ENCODE data around the gene ERC2.

ERC2 gene

DNA sequence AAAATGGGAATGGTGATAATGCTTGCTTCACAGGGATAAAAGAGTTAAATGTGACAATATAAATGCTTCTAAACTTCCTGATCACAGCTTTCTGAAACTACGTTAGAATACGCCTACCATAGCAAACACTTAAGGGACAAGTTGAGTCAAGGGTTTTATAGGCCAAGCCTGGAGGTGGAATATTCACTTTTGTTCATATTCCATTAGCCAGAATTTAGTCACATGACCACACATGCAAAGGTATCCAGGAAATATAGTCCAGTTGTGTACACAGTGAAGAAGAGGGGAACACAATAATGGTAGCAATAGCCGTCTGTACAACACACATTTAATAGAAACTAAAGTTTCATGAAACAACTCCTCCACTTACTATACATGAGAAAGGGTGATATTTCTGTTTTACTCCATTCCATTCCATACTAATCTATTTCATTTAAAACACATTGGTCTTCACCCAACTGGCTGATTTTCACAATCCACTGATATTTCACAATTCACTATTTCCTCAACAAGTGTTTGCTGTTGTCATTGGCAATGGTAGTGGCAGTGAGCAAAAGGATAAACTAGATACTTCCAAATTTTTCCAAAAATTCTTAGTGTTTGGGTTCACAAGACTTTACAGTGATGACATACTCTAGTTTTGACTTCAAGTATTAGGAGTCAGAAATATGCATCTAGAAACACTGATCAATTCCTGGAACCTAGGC is 270.9 kb downstream of the ERC2 start:
- no peaks in the 10 kb centered on the region for H3K27me3 ChIP-seq (ENCODE audit: insufficient read depth, low read length)
- no peak overlapping the region for H2AFZ ChIP-seq (ENCODE audit: low read length, unreplicated experiment)
- H3K27ac ChIP-seq (ENCODE audit: low read depth, low read length) = no peak overlapping the region
- no peaks in the 10 kb centered on the region for H3K79me2 ChIP-seq (ENCODE audit: control insufficient read depth, insufficient read depth, low read length, unreplicated experiment)
- H3K36me3 ChIP-seq (ENCODE audit: insufficient read depth, low read length) = no peaks in the 10 kb centered on the region
- H3K4me1 ChIP-seq (ENCODE audit: control insufficient read depth, insufficient read depth, low read length, unreplicated experiment) = no peaks in the 10 kb centered on the region
- no peak overlapping the region for H3K4me3 ChIP-seq (ENCODE audit: low read depth, low read length)

DNA sequence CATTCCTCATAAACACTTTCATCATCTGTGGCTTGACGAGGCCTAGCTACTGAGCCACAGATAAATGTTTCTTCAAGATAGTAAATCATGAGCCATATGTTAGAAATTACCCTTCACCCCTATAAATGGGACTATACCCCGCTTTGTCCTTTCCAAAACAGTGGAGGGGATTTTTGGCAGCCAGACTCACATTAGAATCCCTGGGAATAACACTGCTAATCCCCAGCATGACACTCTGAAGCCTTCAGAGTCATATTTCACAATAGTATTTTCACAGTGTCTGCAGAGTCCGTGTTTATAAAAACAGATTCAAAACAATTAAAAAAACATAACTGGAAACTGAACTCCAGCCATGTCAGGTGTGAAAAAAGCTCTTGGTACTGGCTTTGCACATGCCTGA is 271.6 kb downstream of the ERC2 start:
- H3K4me1 ChIP-seq (ENCODE audit: control insufficient read depth, insufficient read depth, low read length, unreplicated experiment) = no peaks in the 10 kb centered on the region
- H3K36me3 ChIP-seq (ENCODE audit: insufficient read depth, low read length) = no peaks in the 10 kb centered on the region
- H3K27ac ChIP-seq (ENCODE audit: low read depth, low read length) = no peak overlapping the region
- no peaks in the 10 kb centered on the region for H3K27me3 ChIP-seq (ENCODE audit: insufficient read depth, low read length)
- H3K4me3 ChIP-seq (ENCODE audit: low read depth, low read length) = no peak overlapping the region
- H2AFZ ChIP-seq (ENCODE audit: low read length, unreplicated experiment) = no peak overlapping the region
- H3K79me2 ChIP-seq (ENCODE audit: control insufficient read depth, insufficient read depth, low read length, unreplicated experiment) = no peaks in the 10 kb centered on the region

DNA sequence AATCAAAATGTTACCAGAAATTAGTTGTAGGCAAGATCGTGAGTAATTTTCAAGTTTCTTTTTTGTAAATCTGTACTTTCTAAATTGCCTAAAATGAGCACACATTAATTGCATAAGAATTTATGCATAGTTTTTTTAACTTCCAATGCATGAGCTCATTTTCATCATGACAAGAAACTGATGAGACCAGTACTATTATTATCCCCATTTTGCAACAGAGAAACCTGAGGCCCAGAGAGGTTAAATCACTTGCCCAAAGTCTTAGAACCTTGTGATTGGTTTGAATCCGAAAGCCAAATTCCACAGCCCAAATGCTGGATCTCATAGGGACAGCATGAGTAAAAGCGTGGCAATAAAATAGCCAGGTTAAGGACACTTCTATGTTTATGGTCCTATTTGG is 274.7 kb downstream of the ERC2 start:
- Histone ChIP-seq H3K4me1 (ENCODE audit: control insufficient read depth, insufficient read depth, low read length, unreplicated experiment) (no peaks in the 10 kb centered on the region), H3K36me3 (ENCODE audit: insufficient read depth, low read length) (no peaks in the 10 kb centered on the region), H2AFZ (ENCODE audit: low read length, unreplicated experiment) (no peak overlapping the region), H3K27me3 (ENCODE audit: insufficient read depth, low read length) (no peaks in the 10 kb centered on the region), H3K27ac (ENCODE audit: low read depth, low read length) (no peak overlapping the region), H3K4me3 (ENCODE audit: low read depth, low read length) (no peak overlapping the region), H3K79me2 (ENCODE audit: control insufficient read depth, insufficient read depth, low read length, unreplicated experiment) (no peaks in the 10 kb centered on the region)

DNA sequence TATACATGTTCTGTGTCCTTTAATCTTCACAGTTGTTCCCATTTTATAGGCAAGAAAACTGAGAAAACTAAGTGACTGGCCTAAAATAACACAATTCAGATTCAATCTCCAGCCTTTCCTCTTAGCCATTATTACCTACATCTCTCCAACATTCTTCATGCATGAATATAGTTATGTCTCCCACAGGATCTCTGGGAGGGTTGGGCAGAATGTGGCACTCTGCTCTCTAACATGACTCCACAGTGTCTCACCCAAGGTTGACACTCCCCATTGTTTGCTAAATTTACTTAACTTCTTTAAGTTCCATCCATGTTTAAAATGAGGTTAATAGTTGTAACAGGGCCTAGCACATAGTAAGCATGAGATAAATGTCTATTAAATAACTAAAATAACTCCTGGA is 276.3 kb downstream of the ERC2 start:
- Histone ChIP-seq H2AFZ (ENCODE audit: low read length, unreplicated experiment) (no peak overlapping the region), H3K4me3 (ENCODE audit: low read depth, low read length) (no peak overlapping the region), H3K36me3 (ENCODE audit: insufficient read depth, low read length) (no peaks in the 10 kb centered on the region), H3K79me2 (ENCODE audit: control insufficient read depth, insufficient read depth, low read length, unreplicated experiment) (no peaks in the 10 kb centered on the region), H3K27me3 (ENCODE audit: insufficient read depth, low read length) (no peaks in the 10 kb centered on the region), H3K27ac (ENCODE audit: low read depth, low read length) (no peak overlapping the region), H3K4me1 (ENCODE audit: control insufficient read depth, insufficient read depth, low read length, unreplicated experiment) (no peaks in the 10 kb centered on the region)

DNA sequence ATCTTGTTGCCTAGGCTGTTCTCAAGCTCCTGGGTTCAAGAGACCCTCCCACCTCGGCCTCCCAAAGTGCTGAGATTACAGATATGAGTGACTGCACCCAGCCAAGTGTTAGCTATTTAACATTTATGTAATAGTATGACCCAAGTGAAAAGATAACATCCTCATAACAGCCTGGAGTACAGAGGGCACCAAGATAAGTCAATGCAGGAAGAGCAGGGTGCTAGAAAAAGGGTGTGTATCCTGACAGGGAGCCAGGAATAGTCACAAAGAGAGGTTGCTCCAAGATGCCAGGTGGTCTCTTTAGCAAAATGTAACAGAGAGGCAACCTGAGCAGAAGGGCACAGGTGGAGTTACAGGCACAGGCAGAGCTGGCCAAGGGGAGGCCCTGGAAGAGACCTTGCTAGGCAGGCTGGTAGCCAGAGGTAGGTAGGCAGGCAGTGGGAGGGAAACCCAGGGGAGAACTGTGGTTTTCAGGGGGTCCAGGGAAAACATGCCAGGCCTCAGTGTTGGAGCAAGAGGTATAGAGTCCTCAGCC is 277.4 kb downstream of the ERC2 start:
- no peak overlapping the region for H3K4me3 ChIP-seq (ENCODE audit: low read depth, low read length)
- H3K27ac ChIP-seq (ENCODE audit: low read depth, low read length) = no peak overlapping the region
- H3K79me2 ChIP-seq (ENCODE audit: control insufficient read depth, insufficient read depth, low read length, unreplicated experiment) = no peaks in the 10 kb centered on the region
- H3K27me3 ChIP-seq (ENCODE audit: insufficient read depth, low read length) = no peaks in the 10 kb centered on the region
- no peaks in the 10 kb centered on the region for H3K36me3 ChIP-seq (ENCODE audit: insufficient read depth, low read length)
- no peaks in the 10 kb centered on the region for H3K4me1 ChIP-seq (ENCODE audit: control insufficient read depth, insufficient read depth, low read length, unreplicated experiment)
- H2AFZ ChIP-seq (ENCODE audit: low read length, unreplicated experiment) = no peak overlapping the region

DNA sequence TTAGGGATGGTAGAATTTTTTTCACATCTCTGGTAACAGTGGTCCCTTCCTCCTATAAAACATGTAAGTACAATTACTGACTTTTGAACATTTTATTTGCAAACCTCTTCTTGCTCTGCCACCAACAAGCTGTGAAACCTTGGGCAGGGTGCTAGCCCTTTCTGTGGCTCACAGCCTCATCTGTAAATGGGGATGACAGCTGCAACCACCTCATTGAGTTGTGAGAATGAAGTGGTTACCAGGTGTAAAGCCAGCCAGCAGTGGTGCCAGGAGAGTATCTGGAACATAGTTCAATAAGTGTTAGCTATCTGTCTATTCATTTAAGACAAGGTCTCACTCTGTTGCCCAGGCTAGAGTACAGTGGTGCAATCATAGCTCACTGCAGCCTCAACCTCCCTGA is 278.1 kb downstream of the ERC2 start:
- Histone ChIP-seq H3K79me2 (ENCODE audit: control insufficient read depth, insufficient read depth, low read length, unreplicated experiment) (no peaks in the 10 kb centered on the region), H3K4me3 (ENCODE audit: low read depth, low read length) (no peak overlapping the region), H3K27me3 (ENCODE audit: insufficient read depth, low read length) (no peaks in the 10 kb centered on the region), H3K36me3 (ENCODE audit: insufficient read depth, low read length) (no peaks in the 10 kb centered on the region), H3K27ac (ENCODE audit: low read depth, low read length) (no peak overlapping the region), H3K4me1 (ENCODE audit: control insufficient read depth, insufficient read depth, low read length, unreplicated experiment) (no peaks in the 10 kb centered on the region), H2AFZ (ENCODE audit: low read length, unreplicated experiment) (no peak overlapping the region)

DNA sequence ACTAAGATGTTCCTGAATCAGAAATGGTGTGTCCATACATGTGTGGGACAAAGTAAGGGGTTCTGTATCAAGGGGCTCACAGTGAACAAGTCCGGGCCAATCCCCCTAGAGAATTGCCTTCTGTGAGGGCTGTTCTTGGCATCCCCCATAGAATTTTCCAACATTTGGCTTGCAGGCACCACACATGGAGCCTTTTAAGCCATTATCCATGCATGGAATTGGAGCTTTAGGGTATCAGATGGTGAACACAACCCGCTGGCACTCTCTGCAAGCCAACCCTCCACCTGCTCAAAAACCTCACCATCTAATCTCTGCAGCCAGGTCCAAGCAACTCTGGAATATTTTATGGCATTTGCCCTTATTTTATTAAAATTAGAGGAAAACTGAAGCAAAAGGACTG is 278.7 kb downstream of the ERC2 start:
- Histone ChIP-seq H3K79me2 (ENCODE audit: control insufficient read depth, insufficient read depth, low read length, unreplicated experiment) (no peaks in the 10 kb centered on the region), H2AFZ (ENCODE audit: low read length, unreplicated experiment) (no peak overlapping the region), H3K4me3 (ENCODE audit: low read depth, low read length) (no peak overlapping the region), H3K27ac (ENCODE audit: low read depth, low read length) (no peak overlapping the region), H3K27me3 (ENCODE audit: insufficient read depth, low read length) (no peaks in the 10 kb centered on the region), H3K36me3 (ENCODE audit: insufficient read depth, low read length) (no peaks in the 10 kb centered on the region), H3K4me1 (ENCODE audit: control insufficient read depth, insufficient read depth, low read length, unreplicated experiment) (no peaks in the 10 kb centered on the region)

DNA sequence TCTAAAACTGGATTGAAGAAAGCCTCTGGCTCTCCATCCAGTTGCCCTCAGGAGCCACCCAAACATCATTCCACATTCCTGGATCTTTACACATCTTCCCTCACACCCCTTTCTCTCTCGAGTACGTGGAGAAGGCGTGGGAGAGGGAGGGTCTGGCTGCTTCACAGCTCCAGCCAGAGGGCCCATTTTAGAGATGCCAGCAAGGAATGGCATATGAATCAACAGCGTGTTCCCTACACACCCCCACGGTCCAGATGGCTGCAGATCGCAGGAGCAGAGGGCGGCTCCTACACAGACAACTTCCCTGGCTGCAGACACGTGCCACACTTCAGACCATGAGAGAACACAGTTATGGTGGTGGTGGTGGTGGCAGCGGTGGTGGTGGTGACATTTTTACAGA is 280.1 kb downstream of the ERC2 start:
- no peak overlapping the region for H2AFZ ChIP-seq (ENCODE audit: low read length, unreplicated experiment)
- no peaks in the 10 kb centered on the region for H3K27me3 ChIP-seq (ENCODE audit: insufficient read depth, low read length)
- H3K79me2 ChIP-seq (ENCODE audit: control insufficient read depth, insufficient read depth, low read length, unreplicated experiment) = no peaks in the 10 kb centered on the region
- H3K27ac ChIP-seq (ENCODE audit: low read depth, low read length) = no peak overlapping the region
- no peak overlapping the region for H3K4me3 ChIP-seq (ENCODE audit: low read depth, low read length)
- no peaks in the 10 kb centered on the region for H3K36me3 ChIP-seq (ENCODE audit: insufficient read depth, low read length)
- no peaks in the 10 kb centered on the region for H3K4me1 ChIP-seq (ENCODE audit: control insufficient read depth, insufficient read depth, low read length, unreplicated experiment)

DNA sequence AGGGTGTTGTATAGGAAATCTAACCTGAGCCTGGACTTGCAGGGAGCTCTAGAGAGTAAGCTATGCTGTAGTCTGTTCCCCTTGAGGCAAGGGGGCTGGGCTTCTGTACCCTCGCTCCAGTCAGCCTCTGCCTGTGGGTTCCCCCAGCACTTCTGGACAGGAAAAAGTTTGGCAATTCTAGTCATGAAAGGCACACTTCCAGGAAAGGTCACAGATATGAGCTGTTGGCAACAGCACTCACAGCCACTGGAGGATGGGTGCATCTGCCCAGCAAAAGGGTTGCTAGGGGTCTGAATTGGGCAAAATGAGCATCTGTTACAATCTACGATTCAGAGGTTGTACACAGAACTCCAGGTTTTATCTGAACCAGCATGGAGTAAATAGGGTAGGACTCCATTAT is 281.2 kb downstream of the ERC2 start:
- Histone ChIP-seq H3K79me2 (ENCODE audit: control insufficient read depth, insufficient read depth, low read length, unreplicated experiment) (no peaks in the 10 kb centered on the region), H3K36me3 (ENCODE audit: insufficient read depth, low read length) (no peaks in the 10 kb centered on the region), H2AFZ (ENCODE audit: low read length, unreplicated experiment) (no peak overlapping the region), H3K27ac (ENCODE audit: low read depth, low read length) (no peak overlapping the region), H3K4me1 (ENCODE audit: control insufficient read depth, insufficient read depth, low read length, unreplicated experiment) (no peaks in the 10 kb centered on the region), H3K27me3 (ENCODE audit: insufficient read depth, low read length) (no peaks in the 10 kb centered on the region), H3K4me3 (ENCODE audit: low read depth, low read length) (no peak overlapping the region)

DNA sequence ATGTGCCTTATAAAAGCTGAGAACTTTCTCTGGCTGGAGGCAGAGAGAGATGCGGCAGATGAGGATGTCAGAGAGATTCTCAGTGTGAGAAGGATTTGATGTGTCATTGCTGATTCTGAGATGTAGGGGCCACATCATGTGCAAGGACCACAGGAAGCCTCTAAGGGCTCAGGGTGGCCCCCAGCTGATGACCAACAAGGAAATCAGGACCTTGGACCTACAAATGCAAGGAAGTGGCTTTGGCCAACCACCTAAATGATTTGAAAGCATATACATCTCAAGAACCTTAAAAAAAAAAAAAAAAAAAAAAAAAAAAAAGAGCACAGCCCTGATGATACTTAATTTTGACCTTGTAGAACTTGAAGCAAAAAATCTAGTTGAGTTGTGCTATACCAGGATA is 282.4 kb downstream of the ERC2 start:
- Histone ChIP-seq H3K79me2 (ENCODE audit: control insufficient read depth, insufficient read depth, low read length, unreplicated experiment) (no peaks in the 10 kb centered on the region), H3K4me1 (ENCODE audit: control insufficient read depth, insufficient read depth, low read length, unreplicated experiment) (no peaks in the 10 kb centered on the region), H3K4me3 (ENCODE audit: low read depth, low read length) (no peak overlapping the region), H2AFZ (ENCODE audit: low read length, unreplicated experiment) (no peak overlapping the region), H3K27me3 (ENCODE audit: insufficient read depth, low read length) (no peaks in the 10 kb centered on the region), H3K36me3 (ENCODE audit: insufficient read depth, low read length) (no peaks in the 10 kb centered on the region), H3K27ac (ENCODE audit: low read depth, low read length) (no peak overlapping the region)

DNA sequence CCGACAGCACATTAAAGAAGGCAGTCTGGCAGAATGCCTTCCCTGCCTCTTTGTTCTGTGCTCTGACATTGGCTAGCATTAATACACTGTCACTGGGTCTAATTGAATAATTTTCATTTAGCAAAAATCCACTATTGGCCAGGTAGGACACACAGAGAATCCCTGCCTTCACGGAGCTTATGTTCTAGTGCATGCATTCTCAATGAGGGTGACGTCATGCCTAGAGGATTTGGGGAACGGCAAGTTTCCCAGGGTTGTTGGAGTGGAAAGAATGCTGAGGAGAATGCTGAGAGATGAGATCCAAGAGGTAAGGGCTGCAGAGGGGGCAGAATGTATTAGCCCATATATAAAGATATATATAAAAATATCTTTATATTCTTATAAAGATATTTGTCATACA is 284.7 kb downstream of the ERC2 start:
- no peak overlapping the region for H3K27ac ChIP-seq (ENCODE audit: low read depth, low read length)
- H3K27me3 ChIP-seq (ENCODE audit: insufficient read depth, low read length) = peaks cover 11% of the 10 kb centered on the region; the same call in 1 of the 2 replicates
- no peak overlapping the region for H2AFZ ChIP-seq (ENCODE audit: low read length, unreplicated experiment)
- H3K4me3 ChIP-seq (ENCODE audit: low read depth, low read length) = no peak overlapping the region
- no peaks in the 10 kb centered on the region for H3K36me3 ChIP-seq (ENCODE audit: insufficient read depth, low read length)
- H3K4me1 ChIP-seq (ENCODE audit: control insufficient read depth, insufficient read depth, low read length, unreplicated experiment) = no peaks in the 10 kb centered on the region
- no peaks in the 10 kb centered on the region for H3K79me2 ChIP-seq (ENCODE audit: control insufficient read depth, insufficient read depth, low read length, unreplicated experiment)
